GM23338 (cell line): ENCODE measurements around the gene WNT7A. TPM values are rescaled to one million over a fixed set of nuclear protein-coding genes. Genes with fewer than 3 reads are reported as not detected.

Experiments used
- ATAC-seq: fragments of 200-7000 bp; cut with Tn5 transposase; 3 replicates; pipeline ENCODE4 v1.9.1; 2020
- DNase-seq: peaks from one replicate; pipeline ENCODE4 v3.0.0-alpha.2; 2015; ENCODE audit warnings: low spot score
- H2AFZ ChIP-seq: fragments of 200-600 bp; sonication (generic); 2 replicates; pipeline ENCODE4 v1.8.0; 2016; ENCODE audit warnings: antibody characterized with exemption, mild to moderate bottlenecking, moderate library complexity
- H3F3A ChIP-seq: fragments of 200-600 bp; sonication (generic); replicated peaks from 2 replicates; pipeline ENCODE4 v1.8.0; 2017; ENCODE audit warnings: antibody characterized with exemption, mixed run types, low read depth
- H3K27ac ChIP-seq: fragments of 200-600 bp; sonication (generic); 2 replicates; pipeline ENCODE4 v1.6.1; 2016; ENCODE audit warnings: low read depth
- H3K27me3 ChIP-seq: fragments of 200-600 bp; sonication (generic); 2 replicates; pipeline ENCODE4 v1.8.0; 2016; ENCODE audit warnings: mild to moderate bottlenecking, mixed run types, moderate library complexity; ENCODE audit not compliant: insufficient read depth
- H3K36me3 ChIP-seq: fragments of 200-600 bp; sonication (generic); 2 replicates; pipeline ENCODE4 v1.8.0; 2016; ENCODE audit warnings: mild to moderate bottlenecking; ENCODE audit not compliant: insufficient read depth
- H3K4me1 ChIP-seq: fragments of 200-600 bp; sonication (generic); 2 replicates; pipeline ENCODE4 v1.8.0; 2016; ENCODE audit warnings: mild to moderate bottlenecking, moderate library complexity; ENCODE audit not compliant: insufficient read depth
- H3K4me2 ChIP-seq: fragments of 200-600 bp; sonication (generic); 2 replicates; pipeline ENCODE4 v1.7.1; 2017; ENCODE audit warnings: mixed run types
- H3K4me3 ChIP-seq: fragments of 200-600 bp; sonication (generic); 2 replicates; pipeline ENCODE4 v1.6.1; 2016; ENCODE audit warnings: mixed run types
- H3K79me2 ChIP-seq: fragments of 200-600 bp; sonication (generic); replicated peaks from 2 replicates; pipeline ENCODE4 v1.8.0; 2017; ENCODE audit warnings: mild to moderate bottlenecking; ENCODE audit not compliant: insufficient read depth
- H3K9me2 ChIP-seq: fragments of 200-600 bp; sonication (generic); 2 replicates; pipeline ENCODE4 v1.8.0; 2017; ENCODE audit not compliant: insufficient read depth
- H4K20me1 ChIP-seq: fragments of 200-600 bp; sonication (generic); replicated peaks from 2 replicates; pipeline ENCODE4 v1.8.0; 2017; ENCODE audit warnings: mild to moderate bottlenecking; ENCODE audit not compliant: insufficient read depth
- H3K27ac Mint-ChIP-seq: 2 replicates; pipeline ENCODE4 v1.8.0; 2020; ENCODE audit warnings: inconsistent platforms, mild to moderate bottlenecking, moderate library complexity, mixed read lengths
- H3K27me3 Mint-ChIP-seq: 3 replicates; pipeline ENCODE4 v1.8.0; 2022; ENCODE audit warnings: low read depth, mild to moderate bottlenecking, moderate library complexity, mixed read lengths, inconsistent platforms; ENCODE audit not compliant: insufficient read depth, poor library complexity
- H3K36me3 Mint-ChIP-seq: 3 replicates; pipeline ENCODE4 v1.8.0; 2021; ENCODE audit warnings: low read depth, mild to moderate bottlenecking, inconsistent platforms, moderate library complexity, mixed read lengths
- H3K4me1 Mint-ChIP-seq: 3 replicates; pipeline ENCODE4 v1.8.0; 2020; ENCODE audit warnings: mild to moderate bottlenecking, inconsistent platforms, mixed read lengths
- H3K4me3 Mint-ChIP-seq: 3 replicates; pipeline ENCODE4 v1.8.0; 2021; ENCODE audit warnings: moderate library complexity, mild to moderate bottlenecking, inconsistent platforms, mixed read lengths
- H3K9me3 Mint-ChIP-seq: 3 replicates; pipeline ENCODE4 v1.8.0; 2020; ENCODE audit warnings: moderate library complexity, mild to moderate bottlenecking, inconsistent platforms, mixed read lengths
- CREB1 ChIP-seq: fragments of 250-450 bp; sonication (Bioruptor Pico); IDR thresholded peaks from 2 replicates; pipeline ENCODE4 v1.5.0; 2020; ENCODE audit warnings: low read depth, mild to moderate bottlenecking, moderate library complexity
- EZH2phosphoT487 ChIP-seq: fragments of 200-600 bp; sonication (generic); IDR thresholded peaks from one replicate; pipeline ENCODE4 v1.8.1; 2018; ENCODE audit warnings: antibody characterized with exemption; ENCODE audit not compliant: unreplicated experiment
- JUNB ChIP-seq: IDR thresholded peaks from one replicate; pipeline ENCODE4 v1.6.1; 2016; ENCODE audit warnings: antibody characterized with exemption; ENCODE audit not compliant: unreplicated experiment
- NANOG ChIP-seq: IDR thresholded peaks from 2 replicates; pipeline ENCODE4 v1.6.1; 2016; ENCODE audit warnings: antibody characterized with exemption, borderline replicate concordance
- POLR2AphosphoS5 ChIP-seq: IDR thresholded peaks from 2 replicates; pipeline ENCODE4 v1.6.1; 2016; ENCODE audit warnings: antibody characterized with exemption, low read depth
- STAT1 ChIP-seq: IDR thresholded peaks from one replicate; pipeline ENCODE4 v1.6.1; 2016; ENCODE audit warnings: antibody characterized with exemption; ENCODE audit not compliant: unreplicated experiment
- ZNF114 ChIP-seq: fragments of 250-450 bp; sonication (Bioruptor Pico); IDR thresholded peaks from 2 replicates; pipeline ENCODE4 v1.5.0; 2020; ENCODE audit warnings: mild to moderate bottlenecking, moderate library complexity
- ZNF331 ChIP-seq: fragments of 250-450 bp; sonication (Bioruptor Pico); IDR thresholded peaks from 2 replicates; pipeline ENCODE4 v1.5.0; 2020; ENCODE audit warnings: low read depth, mild to moderate bottlenecking, moderate library complexity
- polyA plus RNA-seq: library from polyadenylated mRNA; unstranded; fragments of >200 nt; fragmentation: Nextera tagmentation; extraction: Ambion mirVana; gene quantifications from 2 replicates; pipeline ENCODE4 v1.2.1, GENCODE V29; 2016
- total RNA-seq: library from RNA; depleted of rRNA; stranded (reverse); fragments of >200 nt; shearing (Covaris generic); gene quantifications from 2 replicates; pipeline ENCODE4 v1.2.3, GENCODE V29; 2014
- TF ChIP-seq, protein P1 (sequence below), 2 experiments: fragments of 200-600 bp in 1 of 2; sonication (generic) in 1 of 2; conservative IDR thresholded peaks; 2 replicates each; pipeline versions ENCODE4 v1.5.1 to v1.6.1; 2016 to 2017; ENCODE audit warnings: antibody characterized with exemption in 2 of 2, low read depth in 2 of 2, mild to moderate bottlenecking in 2 of 2, moderate library complexity in 1 of 2
- TF ChIP-seq, protein P2 (sequence below): IDR thresholded peaks from one replicate; pipeline ENCODE4 v1.6.1; 2018; ENCODE audit warnings: antibody characterized with exemption; ENCODE audit not compliant: unreplicated experiment
- TF ChIP-seq, protein P3 (sequence below): IDR thresholded peaks from 2 replicates; pipeline ENCODE4 v1.6.1; 2016; ENCODE audit warnings: antibody characterized with exemption
- TF ChIP-seq, protein P4 (sequence below): fragments of 250-450 bp; sonication (Bioruptor Pico); IDR thresholded peaks from 2 replicates; pipeline ENCODE4 v1.5.0; 2020; ENCODE audit warnings: mild to moderate bottlenecking, moderate library complexity

WNT7A gene
- total and polyA plus RNA-seq, 2 experiments from 2014 or later: not detected

DNA sequence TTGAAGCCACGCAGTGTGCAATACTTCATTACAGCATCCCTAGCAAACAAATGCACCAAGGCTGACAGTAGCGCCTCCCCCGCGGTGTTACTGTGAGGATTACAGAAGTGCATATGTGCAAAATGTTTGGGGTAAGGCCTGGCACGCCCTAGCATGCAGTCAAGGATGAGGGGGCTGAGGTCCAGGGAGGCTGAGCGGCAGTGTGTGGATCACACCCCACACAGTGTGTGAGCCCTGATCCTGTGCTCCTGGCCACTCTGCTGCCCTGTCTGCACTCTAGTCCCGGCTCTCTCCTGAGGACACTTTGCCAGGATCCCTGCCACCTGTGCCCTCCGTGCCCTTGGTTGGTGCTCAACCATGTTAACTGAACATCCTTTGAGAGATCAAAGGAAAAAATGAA is 71.3 kb downstream of the WNT7A start:
- no peaks in the 10 kb centered on the region for H3K27me3 ChIP-seq
- Mint-ChIP-seq H3K27me3 (peaks cover 3% of the 10 kb centered on the region), H3K4me3 (no peak overlapping the region), H3K4me1 (no peaks in the 10 kb centered on the region), H3K36me3 (peaks cover 14% of the 10 kb centered on the region; the same call in 1 of the 3 replicates), H3K9me3 (peaks cover 8% of the 10 kb centered on the region), H3K27ac (no peak overlapping the region)
- ATAC-seq: no peak
- no peak overlapping the region for H3K4me3 ChIP-seq
- H3F3A ChIP-seq: no peaks in the 10 kb centered on the region
- H2AFZ ChIP-seq: no peak overlapping the region
- no peak for DNase-seq
- H3K79me2 ChIP-seq: no peaks in the 10 kb centered on the region
- no peaks in the 10 kb centered on the region for H3K9me2 ChIP-seq
- H4K20me1 ChIP-seq: no peaks in the 10 kb centered on the region
- no peak overlapping the region for H3K27ac ChIP-seq
- H3K4me1 ChIP-seq: no peaks in the 10 kb centered on the region
- no peaks in the 10 kb centered on the region for H3K36me3 ChIP-seq
- no peak overlapping the region for H3K4me2 ChIP-seq
- TF ChIP-seq CREB1 (CRISPR knock-in tag): no peak
- TF ChIP-seq, protein P1, sequence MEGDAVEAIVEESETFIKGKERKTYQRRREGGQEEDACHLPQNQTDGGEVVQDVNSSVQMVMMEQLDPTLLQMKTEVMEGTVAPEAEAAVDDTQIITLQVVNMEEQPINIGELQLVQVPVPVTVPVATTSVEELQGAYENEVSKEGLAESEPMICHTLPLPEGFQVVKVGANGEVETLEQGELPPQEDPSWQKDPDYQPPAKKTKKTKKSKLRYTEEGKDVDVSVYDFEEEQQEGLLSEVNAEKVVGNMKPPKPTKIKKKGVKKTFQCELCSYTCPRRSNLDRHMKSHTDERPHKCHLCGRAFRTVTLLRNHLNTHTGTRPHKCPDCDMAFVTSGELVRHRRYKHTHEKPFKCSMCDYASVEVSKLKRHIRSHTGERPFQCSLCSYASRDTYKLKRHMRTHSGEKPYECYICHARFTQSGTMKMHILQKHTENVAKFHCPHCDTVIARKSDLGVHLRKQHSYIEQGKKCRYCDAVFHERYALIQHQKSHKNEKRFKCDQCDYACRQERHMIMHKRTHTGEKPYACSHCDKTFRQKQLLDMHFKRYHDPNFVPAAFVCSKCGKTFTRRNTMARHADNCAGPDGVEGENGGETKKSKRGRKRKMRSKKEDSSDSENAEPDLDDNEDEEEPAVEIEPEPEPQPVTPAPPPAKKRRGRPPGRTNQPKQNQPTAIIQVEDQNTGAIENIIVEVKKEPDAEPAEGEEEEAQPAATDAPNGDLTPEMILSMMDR (conservative IDR thresholded peaks at IDR 0.05; ENCODE audit: low read depth in 2 of 2): no peak
- no peak for TF ChIP-seq ZNF331 (CRISPR knock-in tag)
- TF ChIP-seq, protein P2, sequence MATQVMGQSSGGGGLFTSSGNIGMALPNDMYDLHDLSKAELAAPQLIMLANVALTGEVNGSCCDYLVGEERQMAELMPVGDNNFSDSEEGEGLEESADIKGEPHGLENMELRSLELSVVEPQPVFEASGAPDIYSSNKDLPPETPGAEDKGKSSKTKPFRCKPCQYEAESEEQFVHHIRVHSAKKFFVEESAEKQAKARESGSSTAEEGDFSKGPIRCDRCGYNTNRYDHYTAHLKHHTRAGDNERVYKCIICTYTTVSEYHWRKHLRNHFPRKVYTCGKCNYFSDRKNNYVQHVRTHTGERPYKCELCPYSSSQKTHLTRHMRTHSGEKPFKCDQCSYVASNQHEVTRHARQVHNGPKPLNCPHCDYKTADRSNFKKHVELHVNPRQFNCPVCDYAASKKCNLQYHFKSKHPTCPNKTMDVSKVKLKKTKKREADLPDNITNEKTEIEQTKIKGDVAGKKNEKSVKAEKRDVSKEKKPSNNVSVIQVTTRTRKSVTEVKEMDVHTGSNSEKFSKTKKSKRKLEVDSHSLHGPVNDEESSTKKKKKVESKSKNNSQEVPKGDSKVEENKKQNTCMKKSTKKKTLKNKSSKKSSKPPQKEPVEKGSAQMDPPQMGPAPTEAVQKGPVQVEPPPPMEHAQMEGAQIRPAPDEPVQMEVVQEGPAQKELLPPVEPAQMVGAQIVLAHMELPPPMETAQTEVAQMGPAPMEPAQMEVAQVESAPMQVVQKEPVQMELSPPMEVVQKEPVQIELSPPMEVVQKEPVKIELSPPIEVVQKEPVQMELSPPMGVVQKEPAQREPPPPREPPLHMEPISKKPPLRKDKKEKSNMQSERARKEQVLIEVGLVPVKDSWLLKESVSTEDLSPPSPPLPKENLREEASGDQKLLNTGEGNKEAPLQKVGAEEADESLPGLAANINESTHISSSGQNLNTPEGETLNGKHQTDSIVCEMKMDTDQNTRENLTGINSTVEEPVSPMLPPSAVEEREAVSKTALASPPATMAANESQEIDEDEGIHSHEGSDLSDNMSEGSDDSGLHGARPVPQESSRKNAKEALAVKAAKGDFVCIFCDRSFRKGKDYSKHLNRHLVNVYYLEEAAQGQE: no peak
- TF ChIP-seq STAT1: no peak
- no peak for TF ChIP-seq ZNF114 (CRISPR knock-in tag)
- TF ChIP-seq, protein P3, sequence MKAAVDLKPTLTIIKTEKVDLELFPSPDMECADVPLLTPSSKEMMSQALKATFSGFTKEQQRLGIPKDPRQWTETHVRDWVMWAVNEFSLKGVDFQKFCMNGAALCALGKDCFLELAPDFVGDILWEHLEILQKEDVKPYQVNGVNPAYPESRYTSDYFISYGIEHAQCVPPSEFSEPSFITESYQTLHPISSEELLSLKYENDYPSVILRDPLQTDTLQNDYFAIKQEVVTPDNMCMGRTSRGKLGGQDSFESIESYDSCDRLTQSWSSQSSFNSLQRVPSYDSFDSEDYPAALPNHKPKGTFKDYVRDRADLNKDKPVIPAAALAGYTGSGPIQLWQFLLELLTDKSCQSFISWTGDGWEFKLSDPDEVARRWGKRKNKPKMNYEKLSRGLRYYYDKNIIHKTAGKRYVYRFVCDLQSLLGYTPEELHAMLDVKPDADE: no peak
- no peak for TF ChIP-seq EZH2phosphoT487
- TF ChIP-seq NANOG: no peak
- TF ChIP-seq, protein P4, sequence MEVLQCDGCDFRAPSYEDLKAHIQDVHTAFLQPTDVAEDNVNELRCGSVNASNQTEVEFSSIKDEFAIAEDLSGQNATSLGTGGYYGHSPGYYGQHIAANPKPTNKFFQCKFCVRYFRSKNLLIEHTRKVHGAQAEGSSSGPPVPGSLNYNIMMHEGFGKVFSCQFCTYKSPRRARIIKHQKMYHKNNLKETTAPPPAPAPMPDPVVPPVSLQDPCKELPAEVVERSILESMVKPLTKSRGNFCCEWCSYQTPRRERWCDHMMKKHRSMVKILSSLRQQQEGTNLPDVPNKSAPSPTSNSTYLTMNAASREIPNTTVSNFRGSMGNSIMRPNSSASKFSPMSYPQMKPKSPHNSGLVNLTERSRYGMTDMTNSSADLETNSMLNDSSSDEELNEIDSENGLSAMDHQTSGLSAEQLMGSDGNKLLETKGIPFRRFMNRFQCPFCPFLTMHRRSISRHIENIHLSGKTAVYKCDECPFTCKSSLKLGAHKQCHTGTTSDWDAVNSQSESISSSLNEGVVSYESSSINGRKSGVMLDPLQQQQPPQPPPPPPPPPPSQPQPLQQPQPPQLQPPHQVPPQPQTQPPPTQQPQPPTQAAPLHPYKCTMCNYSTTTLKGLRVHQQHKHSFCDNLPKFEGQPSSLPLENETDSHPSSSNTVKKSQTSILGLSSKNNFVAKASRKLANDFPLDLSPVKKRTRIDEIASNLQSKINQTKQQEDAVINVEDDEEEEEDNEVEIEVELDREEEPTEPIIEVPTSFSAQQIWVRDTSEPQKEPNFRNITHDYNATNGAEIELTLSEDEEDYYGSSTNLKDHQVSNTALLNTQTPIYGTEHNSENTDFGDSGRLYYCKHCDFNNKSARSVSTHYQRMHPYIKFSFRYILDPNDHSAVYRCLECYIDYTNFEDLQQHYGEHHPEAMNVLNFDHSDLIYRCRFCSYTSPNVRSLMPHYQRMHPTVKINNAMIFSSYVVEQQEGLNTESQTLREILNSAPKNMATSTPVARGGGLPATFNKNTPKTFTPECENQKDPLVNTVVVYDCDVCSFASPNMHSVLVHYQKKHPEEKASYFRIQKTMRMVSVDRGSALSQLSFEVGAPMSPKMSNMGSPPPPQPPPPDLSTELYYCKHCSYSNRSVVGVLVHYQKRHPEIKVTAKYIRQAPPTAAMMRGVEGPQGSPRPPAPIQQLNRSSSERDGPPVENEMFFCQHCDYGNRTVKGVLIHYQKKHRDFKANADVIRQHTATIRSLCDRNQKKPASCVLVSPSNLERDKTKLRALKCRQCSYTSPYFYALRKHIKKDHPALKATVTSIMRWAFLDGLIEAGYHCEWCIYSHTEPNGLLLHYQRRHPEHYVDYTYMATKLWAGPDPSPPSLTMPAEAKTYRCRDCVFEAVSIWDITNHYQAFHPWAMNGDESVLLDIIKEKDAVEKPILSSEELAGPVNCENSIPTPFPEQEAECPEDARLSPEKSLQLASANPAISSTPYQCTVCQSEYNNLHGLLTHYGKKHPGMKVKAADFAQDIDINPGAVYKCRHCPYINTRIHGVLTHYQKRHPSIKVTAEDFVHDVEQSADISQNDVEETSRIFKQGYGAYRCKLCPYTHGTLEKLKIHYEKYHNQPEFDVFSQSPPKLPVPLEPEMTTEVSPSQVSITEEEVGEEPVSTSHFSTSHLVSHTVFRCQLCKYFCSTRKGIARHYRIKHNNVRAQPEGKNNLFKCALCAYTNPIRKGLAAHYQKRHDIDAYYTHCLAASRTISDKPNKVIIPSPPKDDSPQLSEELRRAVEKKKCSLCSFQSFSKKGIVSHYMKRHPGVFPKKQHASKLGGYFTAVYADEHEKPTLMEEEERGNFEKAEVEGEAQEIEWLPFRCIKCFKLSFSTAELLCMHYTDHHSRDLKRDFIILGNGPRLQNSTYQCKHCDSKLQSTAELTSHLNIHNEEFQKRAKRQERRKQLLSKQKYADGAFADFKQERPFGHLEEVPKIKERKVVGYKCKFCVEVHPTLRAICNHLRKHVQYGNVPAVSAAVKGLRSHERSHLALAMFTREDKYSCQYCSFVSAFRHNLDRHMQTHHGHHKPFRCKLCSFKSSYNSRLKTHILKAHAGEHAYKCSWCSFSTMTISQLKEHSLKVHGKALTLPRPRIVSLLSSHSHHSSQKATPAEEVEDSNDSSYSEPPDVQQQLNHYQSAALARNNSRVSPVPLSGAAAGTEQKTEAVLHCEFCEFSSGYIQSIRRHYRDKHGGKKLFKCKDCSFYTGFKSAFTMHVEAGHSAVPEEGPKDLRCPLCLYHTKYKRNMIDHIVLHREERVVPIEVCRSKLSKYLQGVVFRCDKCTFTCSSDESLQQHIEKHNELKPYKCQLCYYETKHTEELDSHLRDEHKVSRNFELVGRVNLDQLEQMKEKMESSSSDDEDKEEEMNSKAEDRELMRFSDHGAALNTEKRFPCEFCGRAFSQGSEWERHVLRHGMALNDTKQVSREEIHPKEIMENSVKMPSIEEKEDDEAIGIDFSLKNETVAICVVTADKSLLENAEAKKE: no peak
- no peak for TF ChIP-seq POLR2AphosphoS5
- TF ChIP-seq JUNB: no peak
